ENCODE results near the gene CPLANE2.

GRCh38 chr1:16184557-16185303, 52.3 kb downstream of the CPLANE2 start:
- TF ChIP-seq CTCF (tag by site-specific recombination; IDR thresholded peaks at IDR 0.05) (no peak), ZBTB1 (tag by site-specific recombination; IDR thresholded peaks at IDR 0.05) (no peak), ZNF146 (tag by site-specific recombination; IDR thresholded peaks at IDR 0.05) (no peak), ZNF280C (tag by site-specific recombination; IDR thresholded peaks at IDR 0.05) (no peak), SCRT2 (tag by site-specific recombination; IDR thresholded peaks at IDR 0.05) (no peak), ZNF501 (tag by site-specific recombination; IDR thresholded peaks at IDR 0.05) (no peak), SCRT1 (tag by site-specific recombination; IDR thresholded peaks at IDR 0.05; ENCODE audit: borderline replicate concordance) (no peak), ZNF561 (tag by site-specific recombination; IDR thresholded peaks at IDR 0.05; ENCODE audit: borderline replicate concordance) (no peak), ZNF560 (tag by site-specific recombination; IDR thresholded peaks at IDR 0.05; ENCODE audit: borderline replicate concordance) (no peak), ZBTB7A (tag by site-specific recombination; IDR thresholded peaks at IDR 0.05; ENCODE audit: low read depth) (no peak), ZNF792 (tag by site-specific recombination; IDR thresholded peaks at IDR 0.05) (no peak), ZNF558 (tag by site-specific recombination; IDR thresholded peaks at IDR 0.05) (no peak)
